Lung microvascular endothelial cell (primary cell): ENCODE measurements around the gene DIP2C. TPM values are rescaled to one million over a fixed set of nuclear protein-coding genes. Genes with fewer than 3 reads are reported as not detected.
"Not testable (repeated sequence)": the region's sequence is repeated elsewhere in the genome, so short reads cannot be mapped to it uniquely, and the experiment has no call there.

Experiments
- DNase-seq, 2 donors: peaks; one replicate each; pipeline versions ENCODE4 v3.0.0 to v3.0.0-alpha.2; 2010; ENCODE audit warnings: low read depth in 2 of 2
- total RNA-seq: library from RNA; depleted of rRNA; stranded (reverse); fragments of >200 nt; gene quantifications from 2 replicates; pipeline ENCODE4 v1.2.1, GENCODE V29; 2014

DIP2C gene
- total RNA-seq, 1 donor from 2014 or later: 8.7 TPM

DNA sequence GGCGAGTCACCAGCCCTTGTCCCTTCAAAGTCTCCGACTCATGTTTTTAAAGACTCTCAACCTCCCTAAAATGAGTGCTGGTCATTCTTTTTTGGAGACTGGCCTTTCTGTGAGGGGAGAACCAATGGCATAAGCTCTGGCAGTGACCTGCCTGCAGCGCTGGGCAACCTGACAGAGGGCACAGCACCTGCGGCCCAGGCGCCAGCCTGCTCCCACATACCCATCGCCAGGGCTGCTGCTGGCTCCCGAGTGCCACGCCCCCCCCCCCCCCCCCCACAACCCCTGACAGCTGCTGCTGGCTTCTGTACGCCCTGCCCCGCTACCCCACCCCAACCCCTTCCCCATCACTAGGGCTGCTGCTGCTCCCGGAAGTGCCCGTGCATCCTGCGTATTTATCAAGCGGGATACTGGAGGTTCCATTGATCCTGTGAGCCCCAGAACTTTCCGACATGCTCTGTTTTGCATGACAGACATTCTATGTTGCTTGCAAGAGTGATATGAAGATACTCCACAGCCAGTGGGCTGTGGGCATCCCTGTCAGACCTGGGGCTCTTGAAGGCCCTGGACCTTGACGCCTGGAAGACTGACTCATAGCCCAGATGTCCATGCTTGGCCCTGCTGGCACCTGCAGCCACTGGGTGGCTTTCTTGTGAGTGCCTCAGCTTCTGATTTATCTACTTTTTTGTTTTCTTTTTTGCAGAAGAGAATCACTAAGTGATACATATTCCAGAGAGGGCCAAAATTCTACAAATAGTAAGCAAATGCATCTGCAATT is 310.4 kb downstream of the DIP2C start:
- no peak for DNase-seq

DNA sequence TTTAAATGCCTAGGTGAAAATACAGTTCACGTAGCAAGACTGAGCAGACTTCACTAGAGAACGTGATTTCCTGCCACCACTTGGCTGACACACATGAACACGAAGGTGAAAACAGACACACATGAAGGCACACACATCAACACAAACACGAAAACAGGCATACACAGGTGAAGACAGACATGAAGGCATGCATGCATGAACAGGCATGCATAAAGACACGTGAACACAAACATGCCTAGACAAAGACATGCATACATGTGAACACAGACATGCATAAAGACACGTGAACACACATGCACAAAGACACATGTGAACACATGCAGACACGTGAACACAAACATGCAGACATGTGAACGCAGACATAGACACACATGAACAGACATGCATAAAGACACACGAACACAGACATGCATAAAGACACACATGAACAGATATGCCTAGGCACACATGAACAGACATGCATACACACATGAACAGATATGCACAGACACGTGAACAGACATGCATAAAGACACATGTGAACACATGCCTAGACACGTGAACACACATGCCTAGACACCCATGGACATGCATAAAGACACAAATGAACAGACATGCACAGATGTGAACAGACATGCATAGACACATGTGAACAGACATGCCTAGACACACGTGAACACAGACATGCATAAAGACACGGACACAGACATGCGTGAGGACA is 311.1 kb downstream of the DIP2C start:
- DNase-seq: no peak

DNA sequence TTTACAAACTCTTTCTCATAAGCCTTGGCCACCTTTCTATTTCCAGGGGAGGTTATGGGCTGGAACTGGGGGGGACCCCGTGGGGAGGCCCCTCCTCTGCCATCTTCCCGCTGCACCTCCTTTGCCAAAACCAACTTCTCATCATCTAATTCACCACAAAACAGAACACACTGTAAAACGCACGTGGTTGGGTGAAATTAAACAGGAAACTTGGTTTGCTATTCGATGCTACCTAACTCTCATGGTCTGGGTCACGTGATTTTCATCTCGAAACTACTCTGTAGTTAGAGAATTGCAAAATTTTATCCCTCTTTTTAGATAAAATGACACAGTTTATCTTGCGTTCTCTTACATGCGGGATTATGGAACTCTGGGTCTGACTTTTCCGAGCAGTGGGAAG is 312.2 kb downstream of the DIP2C start:
- DNase-seq: no peak

DNA sequence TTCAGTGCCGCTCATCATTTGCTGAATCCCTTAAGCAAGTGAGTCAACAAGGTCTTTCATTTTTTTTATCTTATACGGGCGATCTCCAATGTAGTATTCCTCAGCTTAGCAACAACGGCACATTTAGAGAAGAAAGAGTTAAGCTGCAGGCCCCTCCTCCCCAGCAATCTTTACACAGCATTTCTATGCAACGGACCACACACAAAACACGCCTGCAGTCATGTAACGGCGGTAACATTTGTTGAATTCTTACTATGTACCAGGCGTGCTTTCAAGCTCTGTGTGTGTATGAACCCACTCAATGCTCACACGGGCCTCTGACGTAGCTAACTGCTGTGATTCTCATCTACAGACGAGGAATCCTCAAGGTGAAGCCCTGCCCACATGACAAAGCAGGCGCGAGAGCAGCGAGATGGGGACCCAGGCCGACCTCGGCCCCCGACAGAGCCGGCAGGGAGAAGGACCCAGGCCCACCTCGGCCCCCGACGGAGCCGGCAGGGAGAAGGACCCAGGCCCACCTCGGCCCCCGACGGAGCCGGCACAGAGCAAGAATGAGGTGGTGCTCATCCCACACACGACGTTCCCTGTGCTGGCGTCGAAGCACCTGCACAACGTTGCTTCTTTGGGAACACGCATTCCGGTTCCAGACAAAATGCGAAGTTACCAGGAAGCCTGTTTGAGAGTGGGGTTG is 313.5 kb downstream of the DIP2C start:
- DNase-seq: no peak

DNA sequence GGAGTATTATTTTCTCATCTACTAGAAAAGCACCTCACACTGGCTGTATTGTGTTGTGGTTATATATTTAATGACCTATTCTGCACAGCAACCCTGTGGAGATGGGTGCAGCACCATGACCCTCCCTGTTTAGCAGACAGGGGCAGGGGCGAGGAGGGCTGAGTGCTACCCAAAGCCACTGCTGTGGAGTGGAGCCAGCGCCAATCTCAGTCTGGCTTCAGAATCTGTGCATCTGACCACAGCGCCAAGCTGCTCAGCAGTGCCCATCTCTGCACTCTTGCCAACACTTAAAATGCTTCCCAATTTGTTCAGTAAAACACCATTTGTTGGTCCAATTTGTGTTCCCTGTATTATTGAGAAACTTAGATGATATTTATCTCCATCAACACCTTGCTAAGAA is 315.1 kb downstream of the DIP2C start:
- no peak for DNase-seq

DNA sequence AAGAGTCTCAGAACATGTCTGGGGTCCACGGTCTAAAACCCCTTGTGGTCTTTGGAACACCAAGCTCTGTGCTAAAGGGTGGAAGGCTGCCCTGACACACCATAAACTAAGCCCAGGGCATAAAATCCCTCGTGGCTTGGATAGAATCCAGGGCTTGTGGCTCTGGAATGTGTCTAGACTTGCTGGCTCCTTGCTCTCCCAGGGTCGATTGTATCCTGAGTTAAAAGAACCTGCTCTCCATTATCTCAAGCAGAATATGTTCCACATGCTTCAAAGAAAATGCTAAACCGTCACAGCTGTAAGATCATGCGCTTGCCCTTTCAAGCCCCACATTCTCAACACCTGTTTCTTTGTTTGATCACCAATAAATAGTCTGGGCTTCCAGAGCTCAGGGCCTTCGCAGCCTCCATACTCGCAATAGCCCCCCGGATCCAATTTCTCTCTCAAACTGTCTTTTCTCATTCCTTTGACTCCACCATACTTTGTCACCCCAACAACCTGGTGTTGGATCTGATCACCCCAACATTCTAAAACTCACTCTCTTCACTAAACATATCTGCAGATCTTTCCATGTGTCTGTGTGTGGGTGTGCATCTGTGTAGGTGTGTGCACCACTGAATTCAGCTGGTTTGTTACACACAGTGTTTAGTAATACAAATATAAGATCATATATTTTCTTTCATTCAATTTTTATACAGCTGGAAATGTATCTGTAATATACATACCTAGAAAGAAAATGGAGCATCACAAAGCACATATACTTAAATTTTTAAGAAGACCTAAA is 315.8 kb downstream of the DIP2C start:
- DNase-seq: no peak

DNA sequence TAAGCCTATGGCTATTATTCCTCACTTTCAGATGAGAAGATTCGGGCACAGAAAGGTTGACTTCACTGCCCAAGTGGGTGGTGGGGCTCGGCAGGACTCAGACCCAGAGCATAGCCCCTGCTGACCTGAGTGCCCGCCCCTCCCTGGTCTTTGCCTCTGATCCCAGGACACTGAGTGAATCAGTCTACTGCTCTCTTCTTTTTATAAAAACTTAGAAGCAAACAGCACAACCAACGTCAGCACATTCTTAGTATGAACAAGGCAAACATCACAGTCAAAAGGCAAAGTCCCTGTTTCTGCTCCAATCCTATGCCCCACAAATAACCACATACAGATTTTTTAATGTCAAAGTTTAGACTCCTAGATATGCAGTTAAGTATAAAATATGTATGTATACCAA is 316.5 kb downstream of the DIP2C start:
- DNase-seq: no peak

DNA sequence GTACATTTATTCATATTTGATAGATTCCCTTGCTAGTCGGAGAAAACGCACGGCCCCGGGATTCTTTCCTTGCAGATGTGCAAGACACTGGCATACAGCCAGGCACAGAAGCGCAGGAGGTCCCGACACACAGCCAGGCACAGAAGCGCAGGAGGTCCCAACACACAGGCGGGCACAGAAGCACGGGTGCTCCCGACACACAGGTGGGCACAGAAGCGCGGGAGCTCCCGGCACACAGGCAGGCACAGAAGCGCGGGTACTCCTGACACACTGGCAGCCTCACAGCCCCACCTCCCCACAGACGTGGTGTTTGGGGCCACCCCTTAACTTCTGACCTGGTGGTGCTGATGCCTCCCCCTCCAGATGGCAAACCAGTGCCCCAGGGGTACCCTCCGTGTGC is 316.9 kb downstream of the DIP2C start:
- no peak for DNase-seq

DNA sequence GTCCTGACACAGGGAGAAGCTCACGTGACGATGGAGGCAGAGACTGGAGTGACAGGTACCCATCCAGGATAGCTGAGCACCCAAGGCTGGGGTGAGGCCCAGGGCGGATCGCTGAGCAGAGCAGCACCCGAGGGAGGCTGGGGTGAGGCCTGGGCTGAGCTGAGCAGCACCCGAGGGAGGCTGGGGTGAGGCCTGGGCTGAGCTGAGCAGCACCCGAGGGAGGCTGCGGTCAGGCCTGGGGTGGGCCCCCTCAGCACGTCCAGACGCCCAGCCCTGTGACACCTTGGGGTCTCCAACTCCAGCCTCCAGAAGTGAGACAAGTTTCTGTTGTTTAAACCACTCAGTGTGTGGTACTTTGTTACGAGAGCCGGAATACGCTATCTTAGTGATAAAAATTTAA is 318.0 kb downstream of the DIP2C start:
- no peak for DNase-seq

DNA sequence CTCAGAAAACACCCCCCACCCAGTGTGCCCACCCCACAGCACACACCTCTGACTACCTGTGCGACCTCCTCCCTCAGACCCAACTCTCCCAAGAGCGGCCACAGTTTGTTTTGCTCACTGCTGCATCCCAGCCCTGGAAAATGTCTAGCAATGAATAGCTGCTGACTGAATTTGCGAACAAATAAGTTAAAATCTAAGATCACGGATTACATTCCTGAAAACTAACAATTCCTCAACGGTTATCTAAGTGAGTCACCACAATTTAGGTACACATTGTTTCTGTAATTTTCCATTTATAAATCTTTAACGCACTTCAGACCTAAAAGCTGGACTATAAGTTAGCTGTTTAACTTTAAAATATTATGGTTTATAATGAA is 319.0 kb downstream of the DIP2C start:
- DNase-seq: no peak

DNA sequence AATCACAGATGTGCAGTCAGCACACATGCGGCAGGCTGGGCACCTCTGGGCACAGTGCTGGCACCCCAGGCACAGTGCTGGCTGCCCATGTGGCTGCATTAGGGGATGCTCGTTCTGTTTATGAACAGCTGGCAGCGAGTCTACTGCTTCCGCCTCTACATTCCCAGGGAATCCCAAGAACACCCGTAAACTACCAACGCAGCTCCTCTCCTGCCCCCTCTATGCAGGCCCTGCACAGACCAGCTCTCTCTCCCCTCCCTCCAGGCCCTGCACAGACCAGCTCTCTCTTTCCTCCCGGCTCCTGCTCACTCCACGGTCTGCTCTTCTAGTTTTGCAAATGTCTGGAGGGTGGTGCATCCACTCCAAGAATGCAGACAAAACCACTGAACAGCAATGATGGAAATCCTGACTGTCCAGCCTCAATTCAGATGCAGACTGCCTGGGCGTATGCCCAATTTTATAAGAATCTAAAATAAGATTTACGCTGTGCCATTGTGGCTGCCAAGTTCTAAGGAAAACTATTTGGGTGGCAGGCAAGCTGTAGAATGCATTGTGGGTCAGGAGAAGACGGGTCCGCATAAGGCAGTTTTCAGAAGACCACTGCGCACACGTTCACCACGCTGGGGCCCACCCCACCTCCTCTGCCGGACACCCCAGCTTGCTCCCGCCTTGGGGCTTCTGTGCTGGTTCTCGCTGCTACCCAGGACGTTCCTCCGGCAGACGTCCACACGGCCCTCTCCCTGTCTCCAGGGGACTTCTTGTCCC is 319.6 kb downstream of the DIP2C start:
- DNase-seq: no peak

DNA sequence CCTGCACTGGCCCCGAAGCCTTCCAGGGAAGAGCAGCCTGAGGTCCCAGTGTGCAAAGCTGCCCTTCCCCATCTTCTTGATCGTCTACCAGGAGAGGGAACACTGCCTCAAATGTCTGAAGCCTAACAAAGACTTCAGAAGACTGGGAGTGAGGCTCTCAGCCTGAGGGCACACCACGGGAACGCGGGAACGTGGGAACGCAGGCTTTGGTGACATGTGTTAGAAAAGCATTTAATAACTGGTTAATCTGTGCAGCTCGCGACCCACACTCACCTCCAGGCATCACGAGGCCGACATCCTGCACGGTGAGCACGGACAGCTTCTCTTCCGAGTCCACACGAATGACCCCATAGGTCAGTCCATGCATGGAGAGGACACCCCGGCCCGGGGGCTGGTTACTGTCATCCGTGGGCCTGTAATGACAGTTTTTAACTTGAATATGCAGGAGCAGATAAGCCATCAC is 320.2 kb downstream of the DIP2C start:
- no peak for DNase-seq

DNA sequence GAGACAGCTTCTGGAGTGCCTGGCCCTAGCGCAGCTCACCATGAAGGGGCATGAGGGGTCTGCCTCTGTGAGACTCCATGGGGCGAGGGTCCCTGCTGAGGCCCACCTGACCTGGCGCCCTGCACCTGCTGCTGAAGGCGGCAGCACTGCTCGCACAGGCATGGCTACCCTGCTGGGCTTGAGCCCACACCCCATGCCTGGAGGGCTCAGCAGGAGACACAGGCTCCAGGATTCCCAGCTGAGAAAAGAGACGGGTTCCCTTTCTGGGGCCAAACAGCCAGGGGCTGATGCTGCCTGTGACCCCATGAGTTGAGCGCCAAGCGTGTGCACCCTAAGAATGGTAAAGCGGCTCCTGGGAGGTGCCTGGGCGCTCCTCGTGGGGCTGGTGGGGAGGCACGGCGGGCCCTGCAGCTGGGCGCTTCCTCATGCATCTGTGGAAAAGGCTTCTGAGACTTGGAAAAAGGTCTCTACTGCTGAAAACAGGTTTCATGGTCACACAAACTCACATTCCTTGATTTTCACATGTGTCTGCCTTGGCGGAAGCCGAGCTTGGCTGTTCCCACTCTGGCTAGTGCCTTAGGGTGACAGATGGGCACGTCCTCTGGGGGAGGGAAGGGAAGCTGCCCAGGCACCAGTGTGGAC is 320.8 kb downstream of the DIP2C start:
- DNase-seq: no peak

DNA sequence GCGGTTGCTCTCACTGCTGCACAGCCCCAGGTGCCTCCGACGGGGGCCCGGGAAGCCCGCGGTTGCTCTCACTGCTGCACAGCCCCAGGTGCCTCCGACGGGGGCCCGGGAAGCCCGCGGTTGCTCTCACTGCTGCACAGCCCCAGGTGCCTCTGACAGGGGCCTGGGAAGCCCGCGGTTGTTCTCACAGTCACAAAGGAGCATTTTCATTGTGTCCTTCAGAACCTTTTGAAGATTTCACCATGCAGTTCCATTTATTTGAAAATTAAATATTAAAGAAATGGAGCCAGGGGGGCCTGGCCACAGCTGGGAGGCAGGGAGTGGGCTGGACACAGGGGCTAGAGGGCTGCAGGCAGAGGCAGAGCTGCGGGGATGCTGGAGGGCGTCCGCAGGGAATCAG is 321.4 kb downstream of the DIP2C start:
- DNase-seq: not testable (repeated sequence)

DNA sequence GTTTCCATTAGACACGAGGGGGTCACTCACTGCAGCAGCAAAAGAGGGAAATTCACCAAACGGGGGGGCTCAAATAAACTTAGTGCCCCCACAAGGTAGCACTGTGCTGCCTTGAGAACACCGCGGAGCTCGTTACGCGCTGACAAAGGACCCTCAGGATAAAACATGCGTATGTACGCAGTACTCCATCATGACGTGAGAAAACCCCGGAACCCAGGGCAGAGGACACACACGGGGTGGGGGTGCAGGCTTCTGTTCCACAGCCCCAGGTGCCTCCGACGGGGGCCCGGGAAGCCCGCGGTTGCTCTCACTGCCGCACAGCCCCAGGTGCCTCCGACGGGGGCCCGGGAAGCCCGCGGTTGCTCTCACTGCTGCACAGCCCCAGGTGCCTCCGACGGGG is 321.8 kb downstream of the DIP2C start:
- no peak for DNase-seq

DNA sequence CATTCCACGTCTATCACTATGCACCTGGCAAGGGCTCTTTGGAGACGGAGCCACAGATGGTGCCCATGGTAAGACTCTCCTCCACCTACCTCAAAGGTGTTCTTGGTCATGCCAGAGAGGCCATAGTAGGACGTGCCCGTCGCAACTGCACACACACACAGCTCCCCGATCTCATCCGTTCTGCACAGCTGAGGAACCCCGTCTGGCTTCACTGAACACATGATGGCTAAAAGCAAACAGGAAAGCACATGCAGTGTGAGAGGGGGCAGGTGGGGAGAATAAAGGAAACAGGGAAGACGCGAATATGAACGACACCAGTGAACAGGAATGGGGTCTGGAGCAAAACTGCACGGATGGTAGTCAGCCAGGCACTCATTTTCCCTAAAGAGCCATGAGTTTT is 323.3 kb downstream of the DIP2C start:
- DNase-seq: no peak

DNA sequence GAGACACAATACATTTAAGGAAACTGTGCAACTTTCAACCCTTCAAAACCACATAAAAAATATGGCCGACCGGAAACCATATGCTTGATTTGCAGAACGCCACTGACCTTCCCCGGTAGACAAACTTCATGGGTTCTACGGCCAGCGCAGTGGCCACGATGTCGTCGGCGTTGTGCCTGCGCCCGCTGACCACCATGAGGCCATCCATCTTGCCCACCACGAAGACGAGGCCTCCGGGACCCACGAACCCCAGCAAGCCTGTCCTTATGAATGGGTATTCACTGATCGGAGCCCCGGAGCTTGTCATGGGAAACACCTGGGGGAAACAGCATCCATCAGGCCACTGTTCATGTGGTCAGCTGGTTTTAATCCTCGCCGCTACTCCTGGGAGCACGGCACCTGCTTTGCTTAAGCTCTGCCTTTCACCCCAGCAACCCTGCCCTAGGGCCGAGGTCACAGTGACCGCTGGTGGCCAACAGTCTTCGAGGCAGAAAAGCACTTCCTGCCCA is 325.1 kb downstream of the DIP2C start:
- no peak for DNase-seq

DNA sequence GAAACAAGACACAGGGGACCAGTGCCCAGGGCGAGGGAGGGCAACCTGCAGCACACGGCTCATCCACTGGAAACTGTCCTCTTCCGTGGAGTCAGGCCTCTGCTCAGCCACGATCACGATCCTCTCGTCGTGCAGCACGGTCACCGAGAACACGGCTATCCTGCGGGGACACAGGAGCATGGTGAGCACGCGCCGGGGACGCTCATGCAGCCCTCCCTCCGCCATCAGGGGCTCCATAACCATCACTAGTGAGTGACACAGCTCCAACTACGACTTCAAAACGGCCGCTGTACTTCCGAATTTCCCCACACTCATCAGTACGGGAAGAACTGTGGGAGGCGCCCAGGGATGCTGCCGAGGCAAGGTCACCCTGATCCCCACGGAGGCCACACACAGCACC is 326.3 kb downstream of the DIP2C start:
- no peak for DNase-seq

DNA sequence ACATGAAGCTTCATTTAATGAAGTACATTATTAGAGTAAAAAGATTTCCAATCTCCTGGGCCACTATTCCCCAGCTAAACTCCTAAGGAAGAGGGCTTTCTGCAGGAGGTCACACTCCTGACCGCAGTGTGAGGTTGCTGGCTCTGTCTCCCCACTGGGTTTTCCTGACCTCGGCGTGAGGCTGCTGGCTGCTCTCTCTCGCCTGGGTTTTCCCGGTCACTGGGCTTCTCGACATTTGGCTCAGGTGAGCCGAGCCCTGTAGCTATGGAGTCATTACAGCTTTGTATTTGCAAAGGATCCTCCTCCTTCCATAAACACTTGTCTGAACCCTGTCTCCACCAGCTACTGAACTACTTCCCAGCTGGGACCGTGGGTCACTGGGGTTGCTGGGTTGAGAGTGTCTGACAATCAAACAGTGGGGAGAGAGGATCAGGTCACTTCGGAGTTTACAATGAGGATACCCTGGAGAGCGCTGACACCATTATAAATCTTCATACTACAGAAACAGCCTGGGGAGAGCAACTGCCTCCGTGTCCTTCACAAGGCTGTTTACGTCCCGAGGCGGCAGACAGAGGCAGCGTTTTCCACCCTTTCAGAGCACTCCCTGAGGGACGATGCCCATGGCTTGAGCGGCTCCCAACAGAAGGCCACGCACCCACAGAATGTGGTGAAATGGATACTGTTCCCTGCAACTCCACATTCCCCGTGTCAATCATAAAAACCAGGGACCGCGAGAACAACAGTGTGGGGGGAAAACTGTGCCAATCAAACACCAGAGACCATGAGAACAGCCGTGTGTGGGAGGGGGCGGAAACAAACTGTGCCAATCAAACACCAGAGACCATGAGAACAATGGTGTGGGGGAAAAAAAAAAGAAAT is 328.0 kb downstream of the DIP2C start:
- DNase-seq: no peak
